SU-DHL-6 (cell line): ENCODE results near the gene ZCCHC8.
"Not testable (repeated sequence)": the region's sequence is repeated elsewhere in the genome, so short reads cannot be mapped to it uniquely, and the experiment has no call there.

Experiments
- H2AFZ ChIP-seq: fragments of 200-600 bp; sonication (generic); 2 replicates; pipeline ENCODE4 v1.6.1; 2014; ENCODE audit warnings: low read depth, mild to moderate bottlenecking, moderate library complexity, mixed read lengths, antibody characterized with exemption, low read length; ENCODE audit not compliant: severe bottlenecking
- H3F3A ChIP-seq: fragments of 200-600 bp; shearing (Covaris generic); 2 replicates; pipeline ENCODE4 v1.6.0; 2016; ENCODE audit warnings: antibody characterized with exemption, mild to moderate bottlenecking; ENCODE audit not compliant: insufficient read depth
- H3K27ac ChIP-seq: fragments of 200-600 bp; sonication (generic); 2 replicates; pipeline ENCODE4 v1.5.1; 2016; ENCODE audit warnings: low read depth, mild to moderate bottlenecking, low read length, moderate library complexity, mixed read lengths
- H3K27me3 ChIP-seq: fragments of 200-600 bp; sonication (generic), shearing (Covaris generic); 2 replicates; pipeline ENCODE4 v1.6.0; 2014; ENCODE audit warnings: mild to moderate bottlenecking, low read length
- H3K36me3 ChIP-seq: fragments of 200-600 bp; sonication (generic); 2 replicates; pipeline ENCODE4 v1.6.1; 2014; ENCODE audit warnings: mild to moderate bottlenecking, low read length, mixed read lengths
- H3K4me2 ChIP-seq: fragments of 300-600, 200-600 bp; shearing (Covaris generic), sonication (generic); 2 replicates; pipeline ENCODE4 v1.6.0; 2014; ENCODE audit warnings: low read length, low read depth, mild to moderate bottlenecking; ENCODE audit not compliant: poor library complexity, severe bottlenecking
- H3K4me3 ChIP-seq: fragments of 200-600 bp; sonication (generic); 2 replicates; pipeline ENCODE4 v1.5.1; 2014; ENCODE audit warnings: antibody characterized with exemption, low read length, mild to moderate bottlenecking, mixed read lengths; ENCODE audit not compliant: insufficient read depth, poor library complexity, severe bottlenecking
- H3K79me2 ChIP-seq: fragments of 200-600 bp; sonication (generic); 2 replicates; pipeline ENCODE4 v1.6.1; 2014; ENCODE audit warnings: mild to moderate bottlenecking, low read length, moderate library complexity; ENCODE audit not compliant: insufficient read depth
- H3K9ac ChIP-seq: fragments of 200-600 bp; sonication (generic); 2 replicates; pipeline ENCODE4 v1.7.0; 2014; ENCODE audit warnings: mild to moderate bottlenecking, low read length
- H3K9me2 ChIP-seq: fragments of 200-600 bp; sonication (generic); replicated peaks from 2 replicates; pipeline ENCODE4 v1.6.1; 2014; ENCODE audit warnings: low read length; ENCODE audit not compliant: insufficient read depth
- H3K9me3 ChIP-seq: fragments of 200-600 bp; sonication (generic); 2 replicates; pipeline ENCODE4 v1.6.1; 2014; ENCODE audit warnings: low read length, mixed read lengths; ENCODE audit not compliant: insufficient read depth
- H4K20me1 ChIP-seq: fragments of 200-600 bp; sonication (generic); 2 replicates; pipeline ENCODE4 v1.6.1; 2014; ENCODE audit warnings: low read depth, mild to moderate bottlenecking, antibody characterized with exemption, low read length, moderate library complexity, mixed read lengths
- EZH2phosphoT487 ChIP-seq: fragments of 200-600 bp; sonication (generic), shearing (Covaris generic); conservative IDR thresholded peaks from 2 replicates; pipeline ENCODE4 v1.6.1; 2018; ENCODE audit warnings: mild to moderate bottlenecking, antibody characterized with exemption, low read length, moderate library complexity, mixed read lengths
- TF ChIP-seq, protein P1 (sequence below): fragments of 200-600 bp; sonication (generic); IDR thresholded peaks from one replicate; pipeline ENCODE4 v1.5.1; 2017; ENCODE audit warnings: antibody characterized with exemption, mild to moderate bottlenecking, low read length, moderate library complexity; ENCODE audit not compliant: insufficient read depth, poor library complexity, severe bottlenecking

ZCCHC8 gene

DNA sequence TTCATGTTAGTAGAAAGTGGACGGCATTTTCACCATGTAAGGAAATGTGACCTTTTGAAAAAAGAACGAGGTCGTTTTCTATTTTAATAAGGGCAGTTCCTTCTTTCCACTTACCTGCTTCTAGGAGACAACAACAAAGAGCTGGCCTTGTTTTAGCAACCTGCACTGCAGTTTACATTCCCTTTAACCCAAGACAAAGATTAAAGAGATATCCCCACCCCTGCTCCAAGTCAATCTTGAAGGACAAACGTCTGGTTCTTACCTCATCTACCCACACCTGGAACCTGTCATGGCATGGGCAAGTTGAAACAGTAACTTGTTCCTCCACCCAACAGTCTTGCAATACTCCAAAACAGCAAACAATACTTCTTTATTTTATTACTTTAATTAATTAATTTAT is 32.7 kb downstream of the ZCCHC8 start:
- no peak overlapping the region for H2AFZ ChIP-seq
- no peaks in the 10 kb centered on the region for H4K20me1 ChIP-seq
- no peaks in the 10 kb centered on the region for H3K27me3 ChIP-seq
- no peak overlapping the region for H3K4me3 ChIP-seq
- H3F3A ChIP-seq = peaks cover 15% of the 10 kb centered on the region
- H3K9ac ChIP-seq = no peak overlapping the region
- H3K9me2 ChIP-seq = no peaks in the 10 kb centered on the region
- H3K9me3 ChIP-seq = no peaks in the 10 kb centered on the region
- no peak overlapping the region for H3K27ac ChIP-seq
- no peaks in the 10 kb centered on the region for H3K36me3 ChIP-seq
- TF ChIP-seq, protein P1, sequence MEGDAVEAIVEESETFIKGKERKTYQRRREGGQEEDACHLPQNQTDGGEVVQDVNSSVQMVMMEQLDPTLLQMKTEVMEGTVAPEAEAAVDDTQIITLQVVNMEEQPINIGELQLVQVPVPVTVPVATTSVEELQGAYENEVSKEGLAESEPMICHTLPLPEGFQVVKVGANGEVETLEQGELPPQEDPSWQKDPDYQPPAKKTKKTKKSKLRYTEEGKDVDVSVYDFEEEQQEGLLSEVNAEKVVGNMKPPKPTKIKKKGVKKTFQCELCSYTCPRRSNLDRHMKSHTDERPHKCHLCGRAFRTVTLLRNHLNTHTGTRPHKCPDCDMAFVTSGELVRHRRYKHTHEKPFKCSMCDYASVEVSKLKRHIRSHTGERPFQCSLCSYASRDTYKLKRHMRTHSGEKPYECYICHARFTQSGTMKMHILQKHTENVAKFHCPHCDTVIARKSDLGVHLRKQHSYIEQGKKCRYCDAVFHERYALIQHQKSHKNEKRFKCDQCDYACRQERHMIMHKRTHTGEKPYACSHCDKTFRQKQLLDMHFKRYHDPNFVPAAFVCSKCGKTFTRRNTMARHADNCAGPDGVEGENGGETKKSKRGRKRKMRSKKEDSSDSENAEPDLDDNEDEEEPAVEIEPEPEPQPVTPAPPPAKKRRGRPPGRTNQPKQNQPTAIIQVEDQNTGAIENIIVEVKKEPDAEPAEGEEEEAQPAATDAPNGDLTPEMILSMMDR = no peak
- no peak for TF ChIP-seq EZH2phosphoT487
- H3K79me2 ChIP-seq = no peaks in the 10 kb centered on the region
- no peak overlapping the region for H3K4me2 ChIP-seq

DNA sequence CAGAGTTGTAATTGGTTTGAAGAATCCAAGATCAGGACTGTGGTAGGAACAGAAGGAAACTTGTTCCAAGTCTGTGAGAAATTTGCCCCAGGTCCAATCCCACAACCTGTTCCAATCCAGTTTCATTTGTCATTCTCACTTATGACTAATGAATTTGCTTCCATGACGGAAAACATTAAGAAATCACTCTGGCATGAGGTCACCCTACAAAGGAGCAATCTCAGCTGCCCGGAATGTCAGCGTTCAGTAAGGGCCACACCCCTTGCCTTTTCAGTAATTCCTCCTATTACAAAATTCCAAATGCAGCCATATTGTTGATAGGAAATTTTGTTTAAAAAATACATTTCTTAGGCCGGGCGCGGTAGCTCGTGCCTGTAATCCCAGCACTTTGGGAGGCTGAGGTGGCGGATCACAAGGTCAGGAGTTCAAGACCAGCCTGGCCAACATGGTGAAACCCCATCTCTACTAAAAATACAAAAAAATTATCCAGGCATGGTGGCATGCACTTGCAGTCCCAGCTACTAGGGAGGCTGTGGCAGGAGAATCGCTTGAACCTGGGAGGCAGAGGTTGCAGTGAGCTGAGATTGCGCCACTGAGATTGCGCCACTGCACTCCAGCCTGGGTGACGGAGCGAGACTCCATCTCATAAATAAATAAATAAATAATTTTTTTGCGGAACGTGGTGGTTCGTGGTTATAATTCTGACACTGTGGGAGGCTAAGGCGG is 36.3 kb downstream of the ZCCHC8 start:
- not testable (repeated sequence) for H3K4me3 ChIP-seq, H3K9me2 ChIP-seq, H2AFZ ChIP-seq, H3K27me3 ChIP-seq, H3K4me2 ChIP-seq, H3K9ac ChIP-seq, H3K79me2 ChIP-seq, H4K20me1 ChIP-seq, H3K9me3 ChIP-seq, H3F3A ChIP-seq, H3K36me3 ChIP-seq, H3K27ac ChIP-seq

DNA sequence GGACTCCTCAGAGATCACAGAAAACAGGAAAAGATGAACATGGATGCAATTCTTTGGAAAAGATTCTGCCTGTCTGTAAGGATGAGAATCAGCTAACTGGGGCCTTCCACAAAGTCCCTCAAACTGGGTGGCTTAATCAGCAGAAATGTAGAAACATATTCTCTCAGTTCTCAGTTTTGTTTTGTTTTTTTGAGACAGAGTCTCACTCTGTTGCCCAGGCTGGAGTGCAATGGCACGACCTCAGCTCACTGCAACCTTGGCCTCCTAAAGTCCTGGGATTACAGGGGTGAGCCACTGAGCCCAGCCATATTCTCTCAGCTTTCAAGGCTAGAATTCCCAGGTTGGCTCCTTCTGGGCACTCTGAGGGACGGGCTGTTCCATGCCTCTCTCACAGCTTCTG is 40.1 kb downstream of the ZCCHC8 start:
- Histone ChIP-seq H4K20me1 (no peaks in the 10 kb centered on the region), H3K9me2 (no peaks in the 10 kb centered on the region), H3K4me2 (no peak overlapping the region), H3K4me3 (no peak overlapping the region), H3K79me2 (no peaks in the 10 kb centered on the region), H3K9ac (no peak overlapping the region), H3K27ac (no peak overlapping the region), H3F3A (no peaks in the 10 kb centered on the region), H3K27me3 (no peaks in the 10 kb centered on the region), H3K9me3 (no peaks in the 10 kb centered on the region), H2AFZ (no peak overlapping the region), H3K36me3 (no peaks in the 10 kb centered on the region)
- TF ChIP-seq, protein P1 = no peak
- no peak for TF ChIP-seq EZH2phosphoT487

DNA sequence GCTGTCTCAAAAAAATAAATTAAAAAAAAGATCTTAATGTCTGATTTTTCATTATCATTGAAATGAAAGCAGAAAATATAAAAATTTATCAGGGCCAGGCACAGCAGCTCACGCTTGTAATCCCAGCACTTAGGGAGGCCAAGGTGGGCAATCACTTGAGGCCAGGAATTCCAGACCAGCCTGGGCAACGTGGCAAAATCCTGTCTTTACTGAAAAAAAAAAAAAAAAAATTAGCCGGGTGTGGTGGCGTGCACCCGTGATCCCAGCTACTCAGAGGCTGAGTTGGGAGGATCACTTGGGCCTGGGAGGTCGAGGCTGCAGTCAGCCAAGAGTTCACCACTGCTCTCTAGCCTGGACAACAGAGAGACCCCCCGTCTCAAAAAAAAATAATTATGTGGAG is 40.7 kb downstream of the ZCCHC8 start:
- Histone ChIP-seq H2AFZ (no peak overlapping the region), H3K9me2 (no peaks in the 10 kb centered on the region), H3K9ac (no peak overlapping the region), H3K27me3 (no peaks in the 10 kb centered on the region), H3K4me3 (no peak overlapping the region), H3K36me3 (no peaks in the 10 kb centered on the region), H3K27ac (no peak overlapping the region), H3K4me2 (no peak overlapping the region), H3F3A (no peaks in the 10 kb centered on the region), H3K79me2 (no peaks in the 10 kb centered on the region), H3K9me3 (no peaks in the 10 kb centered on the region), H4K20me1 (no peaks in the 10 kb centered on the region)
- no peak for TF ChIP-seq EZH2phosphoT487
- TF ChIP-seq, protein P1 = no peak
